GM12873 (cell line): ENCODE results near the gene PRR11.

Experiments
- CTCF ChIP-seq: IDR thresholded peaks from 2 replicates; pipeline ENCODE4 v1.5.1; 2012; ENCODE audit warnings: low read depth, mild to moderate bottlenecking, moderate library complexity, low read length, control low read depth; ENCODE audit not compliant: insufficient read depth; ENCODE audit errors: missing control alignments

PRR11 gene

GRCh38 chr17:59155439-59156177, at the start of gene PRR11:
Gene PRR11 (plus strand): TSS chr17:59155746. CDS start chr17:59169753, 14,007 bp downstream.
- TF ChIP-seq CTCF = no peak

- TF ChIP-seq CTCF = no peak
These were observed 49.6 kb upstream of the PRR11 start for GRCh38 chr17:59105852-59106462.

GRCh38 chr17:59106463-59107305, 48.9 kb upstream of the PRR11 start, which contains the start of gene TRIM37:
Gene TRIM37 (minus strand): TSS chr17:59106880. CDS start chr17:59106461, 419 bp downstream.
- peak; percentile 21 for TF ChIP-seq CTCF

- TF ChIP-seq CTCF = no peak
These were observed 48.3 kb upstream of the PRR11 start for GRCh38 chr17:59107306-59107670.

- no peak for TF ChIP-seq CTCF
These were observed 47.0 kb upstream of the PRR11 start for GRCh38 chr17:59108400-59109102.

GRCh38 chr17:59110973-59111372, 44.6 kb upstream of the PRR11 start:
- TF ChIP-seq CTCF = no peak
